Activated CD8-positive, alpha-beta memory T cell treated with anti-CD3 and anti-CD28 coated beads for 36 hours (primary cell): ENCODE data around the gene HTR6. TPM values are rescaled to one million over a fixed set of nuclear protein-coding genes. Genes with fewer than 3 reads are reported as not detected.

ENCODE experiments used
- total RNA-seq, 2 experiments: library from RNA; stranded (reverse); gene quantifications; one replicate each; pipeline ENCODE4 v1.2.3, GENCODE V29; 2021

The HTR6 gene
- total RNA-seq, 2 experiments from 2014 or later: not detected

Other genes starting within 250 kb of the HTR6 start
- 100 to 1,000 TPM; 292 to 298 TPM for gene CAPZB, start 179.3 kb upstream of the HTR6 start, total RNA-seq
- gene NBL1, start 20.6 kb upstream of the HTR6 start, total RNA-seq: 10 to 100 TPM; 38.0 to 41.1 TPM
- gene TMCO4, start 135.0 kb downstream of the HTR6 start, total RNA-seq: 10 to 100 TPM; 13.0 to 13.2 TPM
- gene RNF186, start 150.4 kb downstream of the HTR6 start, total RNA-seq: not detected
- 1 to 10 TPM; 7.3 to 7.5 TPM for gene OTUD3, start 217.5 kb downstream of the HTR6 start, total RNA-seq